H9 (cell line): ENCODE data around the gene OAS3. TPM values are rescaled to one million over a fixed set of nuclear protein-coding genes. Genes with fewer than 3 reads are reported as not detected.

Experiments
- DNase-seq: peaks from one replicate; pipeline ENCODE4 v3.0.0-alpha.2; 2017
- H2AFZ ChIP-seq: one replicate; pipeline ENCODE4 v1.6.1; 2013; ENCODE audit warnings: mild to moderate bottlenecking, low read length, control low read depth, moderate library complexity
- H2AK5ac ChIP-seq: 2 replicates; pipeline ENCODE4 v1.6.1; 2013; ENCODE audit warnings: low read length, control low read depth, mixed read lengths; ENCODE audit not compliant: insufficient read length
- H2BK120ac ChIP-seq: one replicate; pipeline ENCODE4 v1.6.1; 2013; ENCODE audit warnings: low read depth, mild to moderate bottlenecking, low read length, control low read depth, inconsistent platforms; ENCODE audit not compliant: poor library complexity, severe bottlenecking
- H2BK12ac ChIP-seq: 2 replicates; pipeline ENCODE4 v1.6.1; 2013; ENCODE audit warnings: low read length, control low read depth, mixed read lengths, low read depth; ENCODE audit not compliant: insufficient read length
- H2BK15ac ChIP-seq: 2 replicates; pipeline ENCODE4 v1.6.1; 2013; ENCODE audit warnings: low read depth, low read length, control low read depth
- H2BK20ac ChIP-seq: one replicate; pipeline ENCODE4 v1.6.1; 2013; ENCODE audit warnings: low read depth, mild to moderate bottlenecking, low read length, control low read depth, inconsistent platforms; ENCODE audit not compliant: poor library complexity, severe bottlenecking
- H2BK5ac ChIP-seq: 2 replicates; pipeline ENCODE4 v1.6.1; 2013; ENCODE audit warnings: low read length, control low read depth, mixed read lengths; ENCODE audit not compliant: insufficient read length
- H3K14ac ChIP-seq: 2 replicates; pipeline ENCODE4 v1.6.1; 2013; ENCODE audit warnings: low read length, control low read depth; ENCODE audit not compliant: insufficient read depth
- H3K18ac ChIP-seq: 2 replicates; pipeline ENCODE4 v1.6.1; 2013; ENCODE audit warnings: low read depth, mild to moderate bottlenecking, mixed read lengths, low read length, control low read depth; ENCODE audit not compliant: insufficient read length
- H3K23ac ChIP-seq: 2 replicates; pipeline ENCODE4 v1.6.1; 2013; ENCODE audit warnings: low read length, control low read depth, mixed read lengths, low read depth; ENCODE audit not compliant: insufficient read length
- H3K23me2 ChIP-seq: 2 replicates; pipeline ENCODE4 v1.6.1; 2013; ENCODE audit warnings: low read depth, mild to moderate bottlenecking, mixed read lengths, low read length, control low read depth; ENCODE audit not compliant: insufficient read length, poor library complexity, severe bottlenecking
- H3K27ac ChIP-seq: 2 replicates; pipeline ENCODE4 v1.5.1; 2013; ENCODE audit warnings: low read length, control low read depth, mixed read lengths, low read depth; ENCODE audit not compliant: insufficient read length
- H3K27me3 ChIP-seq: 2 replicates; pipeline ENCODE4 v1.6.1; 2013; ENCODE audit warnings: low read length, control low read depth, inconsistent platforms; ENCODE audit not compliant: insufficient read depth
- H3K4ac ChIP-seq: 2 replicates; pipeline ENCODE4 v1.6.1; 2013; ENCODE audit warnings: low read depth, mild to moderate bottlenecking, control low read depth, inconsistent platforms, low read length, moderate library complexity
- H3K4me1 ChIP-seq: 2 replicates; pipeline ENCODE4 v1.6.1; 2013; ENCODE audit warnings: low read length, control low read depth, inconsistent platforms; ENCODE audit not compliant: insufficient read depth
- H3K4me2 ChIP-seq: 2 replicates; pipeline ENCODE4 v1.6.1; 2013; ENCODE audit warnings: low read length, control low read depth, mixed read lengths; ENCODE audit not compliant: insufficient read length, insufficient read depth
- H3K56ac ChIP-seq: 2 replicates; pipeline ENCODE4 v1.6.1; 2013; ENCODE audit warnings: low read depth, mild to moderate bottlenecking, mixed read lengths, low read length, control low read depth; ENCODE audit not compliant: insufficient read length
- H3K79me1 ChIP-seq: 2 replicates; pipeline ENCODE4 v1.6.1; 2013; ENCODE audit warnings: low read depth, mild to moderate bottlenecking, moderate library complexity, low read length, control low read depth, inconsistent platforms; ENCODE audit not compliant: insufficient read depth, poor library complexity, severe bottlenecking
- H3K79me2 ChIP-seq: 2 replicates; pipeline ENCODE4 v1.6.1; 2013; ENCODE audit warnings: low read length, control low read depth, inconsistent platforms; ENCODE audit not compliant: insufficient read depth
- H3K9ac ChIP-seq: 2 replicates; pipeline ENCODE4 v1.6.1; 2013; ENCODE audit warnings: low read length, control low read depth, mixed read lengths; ENCODE audit not compliant: insufficient read length; ENCODE audit errors: extremely low read depth
- H3K9me3 ChIP-seq: one replicate; pipeline ENCODE4 v1.6.1; 2013; ENCODE audit warnings: low read depth, low read length, inconsistent platforms; ENCODE audit not compliant: control insufficient read depth
- H3T11ph ChIP-seq: one replicate; pipeline ENCODE4 v1.6.1; 2013; ENCODE audit warnings: mild to moderate bottlenecking, low read length, control low read depth, inconsistent platforms
- H4K20me1 ChIP-seq: one replicate; pipeline ENCODE4 v1.6.1; 2013; ENCODE audit not compliant: control insufficient read depth, insufficient read length, insufficient read depth
- H4K5ac ChIP-seq: 2 replicates; pipeline ENCODE4 v1.6.1; 2013; ENCODE audit warnings: low read depth, mild to moderate bottlenecking, mixed read lengths, low read length, control low read depth; ENCODE audit not compliant: insufficient read length
- H4K8ac ChIP-seq: replicated peaks from 2 replicates; pipeline ENCODE4 v1.6.1; 2013; ENCODE audit warnings: low read length, control low read depth, mixed read lengths, low read depth; ENCODE audit not compliant: insufficient read length
- H4K91ac ChIP-seq: 2 replicates; pipeline ENCODE4 v1.6.1; 2013; ENCODE audit warnings: low read depth, mild to moderate bottlenecking, moderate library complexity, mixed read lengths, low read length, control low read depth; ENCODE audit not compliant: insufficient read length
- H3K27ac Mint-ChIP-seq, 3 experiments: 2 replicates in 2 of 3; 3 replicates in 1 of 3; pipeline ENCODE4 v1.8.0; 2020 to 2021; ENCODE audit warnings: mixed read lengths in 3 of 3, mild to moderate bottlenecking in 1 of 3, moderate library complexity in 1 of 3
- H3K27me3 Mint-ChIP-seq: 2 replicates; pipeline ENCODE4 v1.8.0; 2021; ENCODE audit warnings: low read depth, mild to moderate bottlenecking, moderate library complexity, mixed read lengths
- H3K36me3 Mint-ChIP-seq, 3 experiments: 2 replicates in 2 of 3; 3 replicates in 1 of 3; pipeline ENCODE4 v1.8.0; 2020 to 2021; ENCODE audit warnings: low read depth in 3 of 3, mixed read lengths in 3 of 3; ENCODE audit not compliant: insufficient read depth in 1 of 3
- H3K4me1 Mint-ChIP-seq, 2 experiments: 2 replicates each; pipeline ENCODE4 v1.8.0; 2020; ENCODE audit warnings: mixed read lengths in 2 of 2
- H3K4me3 Mint-ChIP-seq, 2 experiments: 2 replicates in 1 of 2; 3 replicates in 1 of 2; pipeline ENCODE4 v1.8.0; 2020 to 2021; ENCODE audit warnings: mild to moderate bottlenecking in 2 of 2, mixed read lengths in 2 of 2, moderate library complexity in 1 of 2
- H3K9me3 Mint-ChIP-seq, 2 experiments: 2 replicates in 1 of 2; 3 replicates in 1 of 2; pipeline ENCODE4 v1.8.0; 2020; ENCODE audit warnings: mild to moderate bottlenecking in 2 of 2, mixed read lengths in 2 of 2, moderate library complexity in 1 of 2
- CTCF ChIP-seq: fragments of 200-600 bp; sonication (generic); conservative IDR thresholded peaks from 3 replicates; pipeline ENCODE4 v1.8.0; 2021; ENCODE audit warnings: antibody characterized with exemption, mild to moderate bottlenecking
- WGBS: extraction: QIAGEN DNeasy Blood & Tissue Kit; methylation state at CpG from one replicate; pipeline ENCODE4 v1.1.7; 2013; ENCODE audit warnings: missing lambda C conversion rate, low lambda C conversion rate, mixed read lengths; ENCODE audit not compliant: insufficient read length; ENCODE audit errors: extremely low coverage; 5-methylcytosine and 5-hydroxymethylcytosine counted together
- total RNA-seq: library from RNA; stranded (reverse); gene quantifications from 2 replicates; pipeline ENCODE4 v1.2.1, GENCODE V29; 2021

OAS3 gene
- total RNA-seq, 1 experiment from 2014 or later = 0.81 TPM

GRCh38 chr12:113019025-113019424 is 80.8 kb downstream of the OAS3 start:
- Histone ChIP-seq H3K23me2 (no peaks in the 10 kb centered on the region), H3K9ac (no peak overlapping the region), H4K91ac (no peak overlapping the region), H3K23ac (no peak overlapping the region), H4K8ac (no peak overlapping the region), H3K56ac (no peak overlapping the region), H2BK20ac (no peak overlapping the region), H3K18ac (no peak overlapping the region), H3T11ph (no peak overlapping the region), H2BK5ac (no peak overlapping the region), H3K4me2 (no peak overlapping the region), H3K27me3 (no peaks in the 10 kb centered on the region), H2AFZ (no peak overlapping the region), H3K79me1 (no peaks in the 10 kb centered on the region), H4K20me1 (no peaks in the 10 kb centered on the region), H4K5ac (no peak overlapping the region), H3K4ac (no peak overlapping the region), H3K9me3 (no peaks in the 10 kb centered on the region), H2AK5ac (no peak overlapping the region), H2BK12ac (no peak overlapping the region), H2BK120ac (no peak overlapping the region), H3K14ac (no peak overlapping the region), H3K79me2 (no peaks in the 10 kb centered on the region), H3K27ac (no peak overlapping the region), H3K4me1 (no peaks in the 10 kb centered on the region), H2BK15ac (no peak overlapping the region)
- no peak overlapping the region for H3K4me3 Mint-ChIP-seq
- TF ChIP-seq CTCF = no peak
- no peaks in the 10 kb centered on the region for H3K9me3 Mint-ChIP-seq
- no peak overlapping the region for H3K27ac Mint-ChIP-seq
- no CpG with 5 or more reads among the region's 4 CpGs for WGBS
- no peaks in the 10 kb centered on the region for H3K36me3 Mint-ChIP-seq
- H3K27me3 Mint-ChIP-seq = peaks cover 13% of the 10 kb centered on the region
- peaks cover 2 to 6% of the 10 kb centered on the region in 2 experiments; a peak in 2 of 4 replicates for H3K4me1 Mint-ChIP-seq
- DNase-seq = no peak
